GM18505 (cell line): Measurements from ENCODE around the gene SIGLEC1.

ENCODE experiments used
- ATAC-seq: cut with Tn5 transposase; IDR thresholded peaks from one replicate; pipeline ENCODE4 v1.9.1; 2021; ENCODE audit not compliant: unreplicated experiment
- POLR2A ChIP-seq: IDR thresholded peaks from 4 replicates; pipeline ENCODE4 v1.6.1; 2011; ENCODE audit warnings: borderline replicate concordance; ENCODE audit not compliant: insufficient read depth, insufficient read length; ENCODE audit errors: extremely low read depth

Gene SIGLEC1

DNA sequence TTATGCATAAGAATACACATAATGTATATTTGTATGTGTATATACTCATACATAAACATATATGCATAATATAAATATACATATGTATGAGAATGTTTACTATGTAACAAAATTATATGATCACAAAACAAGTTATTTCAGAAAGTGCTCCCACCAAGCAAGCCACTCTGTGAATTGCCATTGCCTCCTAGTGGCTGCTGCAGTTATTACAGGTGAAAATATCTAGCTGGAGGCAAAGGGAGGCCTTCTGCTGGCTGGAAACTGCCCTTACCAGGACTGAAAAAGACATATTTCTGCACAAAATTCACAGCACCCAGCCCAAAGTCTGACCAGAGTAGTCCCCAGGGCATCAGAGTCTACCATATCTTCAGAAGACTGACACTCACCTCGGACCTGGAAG, 16.2 kb downstream of the SIGLEC1 start:
- no peak for TF ChIP-seq POLR2A
- no peak for ATAC-seq

DNA sequence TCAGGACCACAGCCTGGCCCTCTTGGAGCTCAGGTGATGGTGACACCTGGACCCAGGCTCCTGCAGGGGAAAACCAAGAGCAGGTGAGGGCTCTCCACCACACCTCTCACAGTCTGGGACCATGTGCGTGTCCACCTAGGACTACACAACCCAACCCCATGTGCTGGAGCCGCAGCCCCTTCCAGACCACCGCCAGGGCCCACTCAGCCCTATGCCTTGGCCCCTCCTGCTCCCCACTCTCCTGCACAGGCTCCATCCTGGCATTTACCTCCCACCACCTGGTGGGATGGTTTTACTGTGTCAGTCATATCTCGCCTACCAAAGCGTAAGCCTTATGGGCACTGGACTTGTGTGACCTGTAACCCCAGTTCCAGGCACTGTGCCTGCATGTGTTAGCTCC, 17.5 kb downstream of the SIGLEC1 start:
- ATAC-seq = no peak

DNA sequence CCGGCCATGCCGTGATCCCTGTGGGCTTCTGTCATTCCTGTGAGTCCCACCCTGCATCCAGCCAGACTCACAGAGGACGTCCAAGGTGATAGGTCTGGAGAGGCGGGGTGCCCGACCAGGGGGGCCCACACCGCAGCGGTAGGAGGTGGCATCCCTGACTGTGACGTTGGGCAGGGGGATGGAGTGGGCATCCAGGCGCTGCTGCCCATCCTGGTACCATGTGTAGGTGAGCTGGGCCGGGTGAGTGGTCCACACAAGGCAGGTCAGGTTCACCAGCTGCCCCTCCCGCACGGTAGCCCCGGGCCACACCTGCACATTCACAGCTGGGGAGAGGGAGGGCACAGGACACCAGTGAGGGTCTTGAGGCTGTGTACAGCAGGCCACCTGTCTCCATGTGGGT, 19.0 kb downstream of the SIGLEC1 start:
- ATAC-seq = no peak
- TF ChIP-seq POLR2A = no peak

More for the DNA sequence above, 17.5 kb downstream of the SIGLEC1 start:
- no peak for TF ChIP-seq POLR2A

DNA sequence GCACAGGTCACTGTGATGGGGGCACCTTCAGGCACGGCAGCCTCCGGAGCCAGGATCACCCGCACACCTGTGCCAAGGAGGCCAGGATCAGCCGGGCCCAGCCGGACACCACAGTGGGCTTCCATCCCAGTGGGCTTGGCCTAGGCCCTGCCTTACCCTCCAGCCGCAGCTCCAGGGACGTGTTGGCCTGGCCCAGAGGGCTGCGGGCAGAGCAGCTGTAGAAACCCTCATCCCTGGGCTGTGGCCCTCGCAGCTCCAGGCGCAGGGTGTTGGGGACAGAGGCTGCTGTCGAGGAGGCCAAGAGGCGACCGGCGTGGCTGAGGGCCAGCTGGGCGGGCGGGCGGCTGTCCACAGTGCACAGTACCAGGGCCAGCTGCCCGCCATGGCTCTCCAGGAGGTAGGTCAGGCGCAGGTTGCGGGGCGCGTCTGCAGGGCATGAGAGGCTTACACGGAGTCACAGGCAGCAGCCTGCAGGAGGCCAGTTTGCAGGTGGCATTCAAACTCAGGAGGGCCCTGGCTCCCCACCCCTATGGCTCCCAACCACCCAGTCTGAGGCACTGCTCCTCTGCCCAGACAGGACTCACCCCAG, 19.6 kb downstream of the SIGLEC1 start:
- TF ChIP-seq POLR2A = no peak

DNA sequence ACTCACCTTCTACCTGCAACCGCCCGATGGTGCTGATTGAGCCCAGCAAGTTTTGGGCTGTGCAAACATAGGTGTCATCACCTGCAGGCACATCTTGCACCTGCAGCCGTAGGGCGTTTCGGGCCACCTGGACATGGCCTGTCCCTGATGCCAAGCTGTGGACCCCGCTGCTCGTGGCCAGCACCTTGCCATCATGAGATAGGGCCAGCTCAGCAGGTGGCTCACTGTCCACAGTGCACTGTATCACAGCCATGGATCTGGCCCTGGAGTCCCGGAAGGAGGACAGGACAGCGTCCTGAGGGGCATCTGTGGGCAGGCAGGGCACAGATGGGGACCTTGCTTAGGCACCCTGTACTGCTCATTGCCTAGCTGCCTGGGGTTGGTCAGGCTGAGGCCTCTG, 20.5 kb downstream of the SIGLEC1 start:
- ATAC-seq = no peak
- TF ChIP-seq POLR2A = no peak

More for the DNA sequence above, 19.6 kb downstream of the SIGLEC1 start:
- no peak for ATAC-seq

DNA sequence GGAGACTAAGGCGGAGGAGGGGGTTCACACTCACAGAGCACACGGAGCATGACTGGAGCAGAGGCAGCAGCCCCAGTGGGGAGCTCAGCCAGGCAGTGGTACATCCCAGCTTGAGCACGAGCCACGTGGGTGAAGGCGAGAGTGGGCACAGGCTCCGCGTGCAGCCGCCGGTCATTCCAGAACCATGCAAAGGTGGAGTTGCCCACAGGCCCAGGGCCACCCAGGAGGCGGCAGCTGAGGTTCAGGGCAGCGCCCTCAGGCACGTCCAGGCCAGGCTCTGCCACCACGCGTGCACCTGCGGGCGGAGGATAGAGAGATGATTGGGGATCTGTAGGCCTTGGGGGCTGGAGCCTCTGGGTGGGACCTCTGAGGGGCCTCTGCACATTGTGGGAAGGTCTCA, 21.1 kb downstream of the SIGLEC1 start:
- no peak for ATAC-seq
- TF ChIP-seq POLR2A = no peak

DNA sequence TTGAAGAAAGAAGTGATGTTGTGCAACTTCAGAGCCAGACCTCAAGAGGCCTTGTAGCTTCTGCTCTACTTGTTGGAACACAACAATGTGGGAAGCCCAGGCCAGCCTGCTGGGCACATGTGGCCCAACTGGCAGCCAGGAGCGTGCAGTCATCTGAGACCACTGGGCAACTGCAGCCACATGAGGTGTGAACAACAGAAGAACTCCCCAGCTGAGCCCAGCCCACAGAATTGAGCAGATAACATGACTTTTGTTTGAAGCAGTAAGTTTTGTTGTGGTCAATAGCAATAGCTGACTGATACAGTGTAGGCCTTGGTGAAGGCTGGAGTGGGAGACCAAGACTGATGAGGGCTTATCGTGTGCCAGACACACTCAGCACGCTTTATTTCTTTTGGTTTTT, 22.0 kb downstream of the SIGLEC1 start:
- no peak for TF ChIP-seq POLR2A
- no peak for ATAC-seq

DNA sequence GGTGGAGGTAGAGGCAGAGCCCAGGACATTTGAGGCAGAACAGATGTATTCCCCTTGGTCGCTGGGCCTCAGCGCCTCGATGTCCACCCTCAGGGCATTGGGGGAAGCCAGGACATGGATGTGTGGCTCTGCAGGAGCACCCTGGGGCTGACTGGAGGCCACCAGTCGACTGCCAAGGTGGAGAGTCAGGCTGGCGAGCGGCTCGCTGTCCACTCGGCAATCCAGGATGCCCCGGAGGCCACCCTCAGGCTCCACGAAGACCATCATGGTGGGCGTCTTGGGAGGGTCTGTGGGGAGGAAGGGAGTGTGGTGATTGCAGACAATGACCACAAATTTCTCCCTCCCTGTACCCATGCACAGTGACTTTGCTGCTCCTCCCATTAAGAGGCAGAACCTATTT, 22.4 kb downstream of the SIGLEC1 start:
- no peak for ATAC-seq
- TF ChIP-seq POLR2A = no peak

DNA sequence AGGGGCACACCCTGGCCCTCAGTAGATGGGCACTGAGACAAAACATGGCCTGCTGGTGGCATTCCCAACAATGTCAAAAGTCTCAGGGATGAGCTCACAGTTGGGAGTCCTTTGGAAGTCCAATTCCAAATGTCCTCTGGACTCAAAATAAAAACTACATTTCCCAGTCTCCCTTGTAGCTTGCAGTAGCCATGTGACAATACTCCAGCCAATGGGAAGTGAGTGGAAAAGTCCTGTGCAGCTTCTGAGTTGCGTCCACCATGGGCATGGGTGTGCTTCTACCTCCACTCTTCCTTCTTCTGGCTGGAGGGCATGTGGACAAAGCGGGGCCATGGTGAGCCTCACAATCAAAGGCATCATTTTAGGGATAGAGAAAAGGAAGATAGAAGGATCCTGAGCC, 24.7 kb downstream of the SIGLEC1 start:
- ATAC-seq = no peak
- TF ChIP-seq POLR2A = no peak

DNA sequence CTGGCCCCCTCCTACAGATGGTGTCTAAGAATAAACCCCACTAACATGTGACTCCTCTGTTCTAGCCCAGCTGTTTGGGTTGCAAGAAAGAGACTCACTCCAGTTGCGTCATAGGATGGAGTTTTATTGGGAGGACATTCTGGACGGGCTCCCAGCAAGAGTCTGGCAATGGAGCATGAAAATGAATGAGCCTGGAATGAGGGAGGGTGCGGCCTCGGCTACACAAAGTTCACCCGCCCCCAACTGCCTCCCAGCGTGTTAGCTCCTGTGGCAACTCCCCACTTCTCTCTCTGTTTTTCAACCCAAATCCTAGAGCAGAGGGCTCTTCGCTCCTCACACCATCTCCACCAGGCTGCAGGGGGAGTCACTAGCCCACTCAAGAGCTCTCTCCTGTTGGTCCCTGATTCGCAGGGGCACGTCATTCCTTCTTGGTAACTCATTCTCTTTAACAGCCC, 25.5 kb downstream of the SIGLEC1 start:
- ATAC-seq = no peak
- no peak for TF ChIP-seq POLR2A

DNA sequence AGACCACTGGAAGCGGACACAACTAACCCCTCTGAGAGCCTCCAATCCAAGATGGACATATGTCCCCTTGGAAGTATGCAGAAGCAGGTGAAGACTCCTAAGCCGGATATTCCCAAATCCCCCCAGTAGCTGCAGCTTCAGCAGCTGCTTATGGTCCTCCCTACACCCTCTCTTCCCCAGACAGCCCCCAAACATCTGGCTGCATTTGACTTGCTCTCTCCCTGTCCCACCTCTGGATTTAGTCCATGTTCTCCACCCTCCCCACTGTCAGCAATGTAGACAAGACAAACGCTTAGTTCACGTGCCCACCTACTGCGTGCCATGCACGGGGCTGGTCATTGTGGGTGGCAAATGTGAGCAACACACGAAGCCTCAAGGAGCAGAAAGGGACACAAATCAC, 26.0 kb downstream of the SIGLEC1 start:
- TF ChIP-seq POLR2A = no peak
- ATAC-seq = no peak

DNA sequence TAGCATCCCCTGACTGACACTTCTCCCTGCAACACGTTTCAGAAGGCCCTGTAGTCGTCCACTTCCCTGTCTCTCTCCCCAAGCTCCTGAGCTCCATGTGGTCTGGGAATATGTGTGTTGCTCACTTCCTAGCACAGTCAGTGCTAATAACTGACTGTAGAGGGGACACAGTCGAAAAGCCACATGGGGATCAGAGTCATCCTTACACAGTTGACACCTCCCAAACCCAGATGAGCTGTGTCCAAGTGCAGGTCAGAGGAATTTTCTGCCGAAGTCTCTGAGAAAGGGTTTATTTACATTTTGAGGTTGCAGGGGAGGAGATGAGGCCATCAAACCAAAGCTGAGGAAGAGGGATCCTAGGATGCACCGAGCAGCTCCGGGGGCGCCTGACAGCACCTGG, 27.1 kb downstream of the SIGLEC1 start:
- no peak for ATAC-seq
- no peak for TF ChIP-seq POLR2A

DNA sequence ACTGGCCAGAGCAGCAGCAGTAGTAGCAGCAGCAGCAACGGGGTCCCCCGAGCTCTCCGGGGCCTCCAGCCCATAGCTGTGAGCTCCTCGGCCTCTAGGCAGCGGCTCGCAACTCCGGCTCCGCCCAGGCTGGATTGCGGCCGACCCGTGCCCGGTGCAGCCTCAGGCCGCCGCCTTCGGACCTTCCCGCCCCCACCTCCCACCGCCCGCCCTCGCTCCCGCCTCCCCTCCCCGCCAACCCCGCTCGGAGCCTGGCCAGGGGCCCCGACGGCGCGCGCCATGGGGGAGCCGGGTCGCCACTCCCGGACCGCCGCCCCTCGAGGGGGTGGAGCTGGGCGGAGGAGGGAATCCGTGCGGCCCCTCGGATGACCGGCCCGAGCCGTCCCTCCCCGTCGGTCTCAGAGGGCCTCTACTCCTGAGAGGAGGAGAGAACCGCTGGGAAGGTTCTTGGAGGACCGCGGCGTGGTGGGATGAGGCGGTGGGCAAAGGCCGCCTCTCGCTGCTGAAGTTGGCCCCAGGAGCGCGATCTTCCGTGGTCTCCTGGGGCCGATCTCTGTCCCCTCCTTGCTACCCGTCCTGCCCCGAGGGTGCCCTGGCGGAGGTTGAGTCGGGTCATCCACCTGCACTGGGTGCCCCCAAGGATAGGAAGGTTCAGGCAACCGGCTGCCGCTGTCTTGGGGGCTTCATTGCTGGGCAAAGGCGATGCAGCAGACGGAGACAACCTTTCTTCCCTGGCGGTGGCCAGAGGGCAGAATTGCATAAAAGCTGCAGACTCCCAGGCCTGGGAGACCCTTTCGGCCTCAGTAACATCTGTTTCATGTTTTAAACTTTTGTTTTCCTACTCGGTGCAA, 30.2 kb downstream of the SIGLEC1 start, which contains the start of gene ADAM33:
Gene ADAM33 (minus strand): TSS at position 80 of the 851 bp plus-strand sequence. CDS start 6 bp downstream, at position 74.
- no peak for TF ChIP-seq POLR2A
- no peak for ATAC-seq

DNA sequence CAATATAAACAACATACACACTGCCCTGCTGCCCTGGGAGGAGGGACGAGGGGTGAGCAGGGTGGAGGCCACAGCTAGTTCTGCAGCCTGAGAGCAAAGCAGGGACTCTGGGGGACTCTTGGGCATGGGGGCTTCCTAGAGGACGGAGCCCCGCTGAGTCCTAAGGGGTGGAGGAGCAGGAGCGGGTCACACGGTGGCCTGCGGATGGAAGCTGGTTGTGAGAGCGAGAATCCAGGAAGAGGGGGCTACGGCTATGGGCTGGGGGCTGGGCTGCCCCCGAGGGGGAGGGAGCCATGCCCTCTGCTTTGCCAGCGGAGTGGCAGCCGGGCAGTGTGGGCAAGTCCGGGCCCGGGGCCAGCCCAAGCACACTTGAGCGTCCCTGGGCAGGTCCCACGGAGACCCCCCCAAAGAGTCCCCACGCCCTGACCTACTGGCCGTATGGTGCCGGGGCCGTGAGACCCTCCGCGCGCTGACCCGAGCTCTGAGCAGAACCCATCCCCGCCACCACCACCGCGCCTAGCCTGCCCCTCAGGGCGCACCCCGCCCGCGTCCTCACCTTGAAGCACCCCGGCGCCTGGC, 31.0 kb downstream of the SIGLEC1 start:
- TF ChIP-seq POLR2A = no peak
- no peak for ATAC-seq
